ENCODE data around the gene NELFCD.
A peak's percentile ranks its signal among the peaks of the same experiment; 100 is the strongest.
"Not testable (repeated sequence)": the region's sequence is repeated elsewhere in the genome, so short reads cannot be mapped to it uniquely, and the experiment has no call there.

NELFCD gene

GRCh38 chr20:58945965-58946631 is 35.0 kb upstream of the NELFCD start:
- no peak overlapping the region for H3K27ac ChIP-seq
- TF ChIP-seq CTCF (conservative IDR thresholded peaks at IDR 0.05) = no peak

GRCh38 chr20:58947797-58948388 is 33.2 kb upstream of the NELFCD start:
- H3K27ac ChIP-seq = not testable (repeated sequence)

- no peak for TF ChIP-seq CTCF (conservative IDR thresholded peaks at IDR 0.05)
- H3K27ac ChIP-seq = no peak overlapping the region
These were observed 30.5 kb upstream of the NELFCD start for GRCh38 chr20:58950603-58951002.

- no peak for TF ChIP-seq CTCF (conservative IDR thresholded peaks at IDR 0.05)
- no peak overlapping the region for H3K27ac ChIP-seq
These were observed 28.0 kb upstream of the NELFCD start for GRCh38 chr20:58953050-58953449.

GRCh38 chr20:58956078-58956477 is 25.0 kb upstream of the NELFCD start:
- H3K27ac ChIP-seq = no peak overlapping the region
- no peak for TF ChIP-seq CTCF (conservative IDR thresholded peaks at IDR 0.05)

- TF ChIP-seq CTCF (conservative IDR thresholded peaks at IDR 0.05) = no peak
- no peak overlapping the region for H3K27ac ChIP-seq
These were observed 21.4 kb upstream of the NELFCD start for GRCh38 chr20:58959652-58960051.

GRCh38 chr20:58963060-58963584 is 17.9 kb upstream of the NELFCD start:
- no peak for TF ChIP-seq CTCF (conservative IDR thresholded peaks at IDR 0.05)
- H3K27ac ChIP-seq = peak overlapping the region; percentile 54; the same call in 1 of the 2 replicates

GRCh38 chr20:58963922-58964321 is 17.1 kb upstream of the NELFCD start:
- peak overlapping the region; percentile 54; the same call in 1 of the 2 replicates for H3K27ac ChIP-seq

Data from VCaP (cell line).